Hippocampal formation (tissue), 2 donors: ENCODE measurements around the gene HIPK4.
"Not testable (repeated sequence)": the region's sequence is repeated elsewhere in the genome, so short reads cannot be mapped to it uniquely, and the experiment has no call there.

Experiments
- DNase-seq, 2 donors: peaks; one replicate each; lab custom pipeline; 2025; lab: John Stamatoyannopoulos, UW

Gene HIPK4

DNA sequence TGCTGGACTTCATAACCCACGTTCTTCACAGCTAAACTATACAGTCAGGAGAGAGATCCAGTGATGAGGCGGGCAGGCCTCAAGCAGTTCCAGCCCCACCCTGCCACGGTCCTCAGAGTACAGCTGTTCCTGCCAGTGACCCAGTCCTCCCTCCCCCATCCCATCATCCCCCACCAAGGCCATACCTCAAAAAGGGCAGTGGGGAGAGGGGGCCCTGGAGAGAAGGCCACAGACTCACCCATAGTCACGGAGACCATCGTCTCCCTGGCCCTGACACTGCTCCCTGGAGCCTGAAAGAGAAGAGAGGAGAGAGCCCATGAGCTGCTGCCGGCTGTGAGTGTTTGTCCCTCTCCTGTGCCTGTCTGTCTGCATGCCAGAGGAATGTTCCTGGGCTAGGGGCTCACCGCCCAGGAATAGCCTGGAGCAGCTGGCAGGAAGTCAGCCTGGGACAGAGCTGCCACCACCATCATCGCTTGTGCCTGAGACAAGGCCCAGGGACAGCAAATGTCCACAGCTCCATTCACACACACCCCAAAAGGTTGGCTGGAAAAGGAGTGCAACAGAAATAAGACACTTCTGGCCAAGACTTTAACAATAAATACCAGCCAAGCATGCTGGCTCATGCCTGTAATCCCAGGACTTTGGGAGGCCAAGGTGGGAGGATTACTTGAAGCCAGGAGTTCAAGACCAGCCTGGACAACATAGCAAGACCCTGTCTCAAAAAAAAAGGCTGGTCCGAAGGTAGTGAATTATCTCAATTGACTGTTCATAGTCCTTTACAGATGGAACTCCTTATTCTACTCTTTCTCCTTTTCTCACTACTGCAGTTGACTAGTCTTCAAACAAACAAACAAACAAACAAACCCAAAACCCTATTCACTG, 48.1 kb downstream of the HIPK4 start:
- no peak for DNase-seq

DNA sequence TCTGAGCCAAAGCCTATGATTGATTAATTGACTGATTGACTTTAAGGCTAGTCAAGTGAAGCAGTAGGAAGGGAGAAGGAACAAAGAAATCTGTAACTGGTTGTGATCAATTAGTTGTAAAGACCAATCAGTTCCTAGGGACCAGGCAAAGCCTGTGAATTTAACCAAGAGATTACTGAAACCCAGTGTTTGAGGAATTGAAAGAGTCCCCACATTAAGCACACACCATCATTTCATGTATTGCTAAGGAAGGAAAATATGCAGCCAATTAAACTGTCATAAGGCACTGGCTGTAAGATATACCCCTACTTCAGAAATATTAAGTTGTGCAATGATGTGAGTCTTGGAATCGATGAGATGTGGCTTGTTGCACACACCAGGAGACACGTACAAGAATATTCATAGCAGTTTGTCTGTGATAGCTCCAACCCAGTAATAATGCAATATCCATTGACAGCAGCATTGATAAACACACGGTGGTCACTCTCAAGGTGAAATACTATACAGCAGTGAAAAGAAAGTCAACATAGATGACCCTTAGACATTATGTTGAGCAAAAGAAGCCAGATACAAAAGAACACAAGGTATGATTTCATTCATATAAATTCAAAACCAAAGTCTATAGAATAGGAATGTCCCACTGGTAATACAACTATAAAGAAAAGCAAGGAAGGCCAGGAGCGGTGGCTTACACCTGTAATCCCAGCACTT, 50.8 kb downstream of the HIPK4 start:
- no peak for DNase-seq

DNA sequence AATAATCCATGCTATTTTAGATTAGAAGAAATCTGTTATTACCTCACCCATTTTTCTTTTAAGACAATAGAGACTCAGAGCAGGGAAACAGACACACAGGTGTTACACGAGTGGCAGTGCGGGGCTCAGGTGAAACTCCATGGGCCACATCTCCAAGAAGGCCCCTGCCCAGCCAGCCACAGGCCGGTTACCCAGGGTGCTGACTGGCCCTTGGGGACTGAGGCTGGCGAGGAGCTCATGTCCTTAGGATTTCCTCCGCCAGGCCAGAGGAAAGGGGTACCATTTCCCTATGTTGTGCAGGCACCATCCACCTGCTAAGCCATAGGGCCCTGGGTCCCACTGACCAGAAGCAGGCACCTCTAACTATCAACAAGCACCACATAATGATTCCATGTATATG, 52.4 kb downstream of the HIPK4 start:
- DNase-seq = no peak

DNA sequence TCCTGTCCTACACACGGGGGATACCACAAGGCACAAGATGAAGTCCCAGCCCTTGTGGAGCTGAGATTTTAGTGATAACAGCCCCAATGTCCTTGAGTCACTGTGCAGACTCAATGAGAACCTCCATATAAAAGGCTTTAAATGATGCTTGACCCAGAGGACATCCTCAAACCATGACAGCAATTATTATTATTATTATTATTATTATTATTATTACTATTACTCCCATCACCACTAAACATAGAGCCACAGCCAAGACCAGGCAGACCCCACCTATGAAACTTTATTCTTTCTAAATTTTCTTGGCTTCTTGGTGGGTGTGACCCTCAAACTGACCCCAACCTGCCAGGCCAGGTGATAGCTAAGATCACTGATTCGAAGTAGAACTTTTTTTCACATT, 52.9 kb downstream of the HIPK4 start:
- no peak for DNase-seq

DNA sequence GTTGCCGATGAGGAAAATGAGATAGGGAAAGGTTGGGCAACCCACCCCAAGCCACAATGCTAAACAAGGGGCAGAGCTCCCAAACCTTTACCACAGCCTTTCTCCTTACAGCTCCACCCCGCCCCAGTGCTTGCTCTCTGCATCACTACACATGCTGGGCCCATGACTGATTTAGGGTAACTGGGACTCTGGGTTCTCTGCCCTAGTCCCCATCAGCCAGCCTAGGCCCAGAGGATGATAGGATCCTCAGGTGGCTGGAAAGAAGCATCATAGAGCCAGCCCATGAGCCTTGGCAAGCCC, 53.4 kb downstream of the HIPK4 start:
- DNase-seq = no peak

DNA sequence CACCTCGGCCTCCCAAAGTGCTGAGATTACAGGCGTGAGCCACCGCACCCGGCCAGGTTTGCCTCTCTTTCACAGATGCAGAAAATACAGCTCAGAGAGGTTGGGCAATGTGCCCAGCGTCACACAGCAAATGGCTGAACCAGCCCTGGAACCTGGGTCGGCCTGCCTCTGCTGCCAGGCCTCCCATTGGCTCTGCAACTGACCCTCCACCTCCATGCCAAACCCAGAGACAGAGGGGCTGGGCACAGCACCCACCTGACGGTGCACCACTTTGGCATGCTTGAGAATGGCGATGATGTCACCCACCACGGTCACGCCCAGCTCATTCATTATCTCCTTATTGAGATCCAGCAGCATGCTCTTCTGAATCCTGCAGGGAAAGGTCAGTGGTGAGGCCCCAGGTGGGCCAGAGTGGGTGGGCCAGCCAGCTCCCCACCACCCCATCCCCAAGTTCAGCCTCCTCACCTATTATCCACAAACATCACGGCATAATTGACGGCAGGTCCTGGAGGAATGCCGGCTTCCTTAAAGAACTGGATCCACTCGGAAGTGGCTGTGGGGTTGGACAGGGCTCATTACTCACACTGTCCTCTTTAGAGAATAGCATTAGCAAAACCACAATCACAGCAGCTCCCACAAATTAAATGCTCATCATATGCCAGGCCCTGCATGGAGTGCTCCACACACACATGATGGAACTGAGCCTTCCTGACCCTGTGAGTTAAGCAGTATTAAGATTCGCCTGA, 54.0 kb downstream of the HIPK4 start:
- DNase-seq = no peak

DNA sequence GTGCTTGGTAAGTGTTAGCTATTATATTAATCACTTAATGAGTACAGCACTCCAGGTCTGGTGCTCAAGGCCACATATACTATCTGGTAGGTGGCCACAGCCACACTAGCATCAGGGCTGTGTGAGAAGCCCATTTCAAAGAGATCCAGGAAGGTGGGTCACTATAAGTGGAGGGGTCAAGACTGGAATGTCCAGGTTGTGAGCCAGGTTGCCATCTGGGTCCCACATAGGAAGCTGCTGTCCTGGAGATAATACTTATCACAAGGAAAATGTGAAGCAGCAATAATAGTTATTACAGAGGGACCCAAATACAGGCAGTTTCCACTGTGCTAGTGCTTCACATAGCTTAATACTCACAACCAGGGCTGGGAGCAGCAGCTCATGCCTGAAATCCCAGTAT, 54.9 kb downstream of the HIPK4 start:
- DNase-seq = no peak

DNA sequence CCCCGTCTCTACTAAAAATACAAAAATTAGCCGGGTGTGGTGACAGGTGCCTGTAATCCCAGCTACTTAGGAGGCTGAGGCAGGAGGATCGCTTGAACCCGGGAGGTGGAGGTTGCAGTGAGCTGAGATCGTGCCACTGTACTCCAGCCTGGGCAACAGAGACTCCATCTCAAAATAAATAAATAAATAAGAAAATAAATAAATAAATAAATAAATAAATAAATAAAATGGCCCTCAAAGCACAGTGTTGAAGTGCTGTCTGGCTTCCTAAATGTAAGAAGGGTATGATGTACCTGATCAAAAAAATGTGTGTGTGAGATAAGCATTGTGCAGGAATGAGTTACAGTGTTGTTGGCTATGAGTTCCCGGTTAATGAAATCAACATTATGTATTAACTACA, 56.9 kb downstream of the HIPK4 start:
- DNase-seq = not testable (repeated sequence)

DNA sequence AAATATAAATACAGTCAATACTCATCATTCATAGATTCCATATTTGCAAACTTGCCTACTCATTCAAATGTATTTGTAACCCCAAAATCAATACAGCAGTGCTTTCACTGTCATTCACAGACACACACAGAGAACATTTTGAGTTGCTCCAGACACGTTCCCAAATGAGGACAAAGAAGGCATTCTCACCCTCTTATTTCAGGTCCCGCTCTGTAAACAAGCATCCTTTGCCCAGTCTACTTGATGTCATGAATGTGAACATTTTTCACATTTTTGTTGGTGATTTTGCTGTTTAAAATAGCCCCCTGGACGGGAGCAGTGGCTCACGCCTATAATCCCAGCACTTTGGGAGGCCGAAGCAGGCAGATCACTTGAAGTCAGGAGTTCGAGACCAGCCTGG, 57.3 kb downstream of the HIPK4 start:
- peak in 1 of 2 donors; percentile 42 for DNase-seq

DNA sequence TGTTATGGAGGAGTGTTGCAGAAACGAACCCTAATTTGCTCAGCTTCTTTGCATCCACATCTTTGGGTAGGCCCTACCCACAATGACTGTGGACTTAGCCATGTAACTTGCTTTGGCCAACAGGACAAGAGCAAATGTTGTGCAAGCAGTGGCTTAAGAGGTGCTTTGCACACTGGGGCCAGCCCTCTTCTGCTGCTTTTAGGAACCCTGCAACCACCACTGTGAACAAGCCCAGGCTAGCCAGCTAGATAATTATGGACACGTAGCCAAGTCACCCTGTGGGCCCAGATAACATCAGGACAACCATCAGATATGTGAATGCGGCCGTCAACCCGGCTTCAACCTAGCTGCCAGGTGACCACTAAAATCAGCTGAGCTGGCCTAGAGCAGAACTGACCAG, 58.9 kb downstream of the HIPK4 start:
- no peak for DNase-seq
